ENCODE data around the gene RERG. TPM values are rescaled to one million over a fixed set of nuclear protein-coding genes. Genes with fewer than 3 reads are reported as not detected.

Gene RERG
- total RNA-seq, 1 experiment from 2014 or later: not detected

DNA sequence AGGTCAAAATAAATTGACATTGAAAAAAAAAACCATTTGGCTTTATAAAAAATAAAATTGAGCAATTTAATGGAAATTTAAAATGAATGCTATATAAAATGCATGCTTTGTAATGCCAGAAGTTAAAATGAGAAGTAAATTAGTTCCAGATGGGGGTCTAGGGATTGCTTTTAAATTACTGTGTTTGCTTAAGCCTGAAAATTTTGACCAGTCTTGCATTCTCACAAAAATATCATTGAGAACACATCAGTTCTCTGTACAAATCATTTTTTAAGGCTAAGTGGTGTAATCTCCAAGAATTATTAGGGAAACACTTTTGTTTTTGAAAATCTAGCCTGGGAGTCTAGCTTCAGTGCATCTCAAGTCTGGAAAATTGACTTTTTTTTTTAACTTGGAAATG lies 90.7 kb downstream of the RERG start:
- POLR2A ChIA-PET: no interaction called here
- no peaks in the 10 kb centered on the region for H3K9me3 Mint-ChIP-seq (ENCODE audit: unreplicated experiment)
- CTCF ChIA-PET: no interaction called here
- no peak overlapping the region for H3K4me3 ChIP-seq (ENCODE audit: low read depth, low read length)
- no peak overlapping the region for H3K4me3 Mint-ChIP-seq (ENCODE audit: unreplicated experiment)
- DNase-seq: no peak
- TF ChIP-seq, protein P1, sequence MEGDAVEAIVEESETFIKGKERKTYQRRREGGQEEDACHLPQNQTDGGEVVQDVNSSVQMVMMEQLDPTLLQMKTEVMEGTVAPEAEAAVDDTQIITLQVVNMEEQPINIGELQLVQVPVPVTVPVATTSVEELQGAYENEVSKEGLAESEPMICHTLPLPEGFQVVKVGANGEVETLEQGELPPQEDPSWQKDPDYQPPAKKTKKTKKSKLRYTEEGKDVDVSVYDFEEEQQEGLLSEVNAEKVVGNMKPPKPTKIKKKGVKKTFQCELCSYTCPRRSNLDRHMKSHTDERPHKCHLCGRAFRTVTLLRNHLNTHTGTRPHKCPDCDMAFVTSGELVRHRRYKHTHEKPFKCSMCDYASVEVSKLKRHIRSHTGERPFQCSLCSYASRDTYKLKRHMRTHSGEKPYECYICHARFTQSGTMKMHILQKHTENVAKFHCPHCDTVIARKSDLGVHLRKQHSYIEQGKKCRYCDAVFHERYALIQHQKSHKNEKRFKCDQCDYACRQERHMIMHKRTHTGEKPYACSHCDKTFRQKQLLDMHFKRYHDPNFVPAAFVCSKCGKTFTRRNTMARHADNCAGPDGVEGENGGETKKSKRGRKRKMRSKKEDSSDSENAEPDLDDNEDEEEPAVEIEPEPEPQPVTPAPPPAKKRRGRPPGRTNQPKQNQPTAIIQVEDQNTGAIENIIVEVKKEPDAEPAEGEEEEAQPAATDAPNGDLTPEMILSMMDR (IDR thresholded peaks at IDR 0.05; ENCODE audit: insufficient read depth in 1 of 2, low read depth in 1 of 2, low read length in 1 of 2, severe bottlenecking in 1 of 2, unreplicated experiment in 1 of 2): no peak
- no peaks in the 10 kb centered on the region for H3K27me3 ChIP-seq (replicated peaks; ENCODE audit: control insufficient read depth, insufficient read depth, low read length)
- peaks cover 12% of the 10 kb centered on the region for H3K27me3 Mint-ChIP-seq (ENCODE audit: insufficient read depth, unreplicated experiment)
- no peaks in the 10 kb centered on the region for H3K4me1 Mint-ChIP-seq (ENCODE audit: low read depth, unreplicated experiment)
- no peaks in the 10 kb centered on the region for H3K4me1 ChIP-seq
- H3K9me3 ChIP-seq: no peaks in the 10 kb centered on the region
- H3K36me3 Mint-ChIP-seq (ENCODE audit: insufficient read depth, unreplicated experiment): no peaks in the 10 kb centered on the region
- no peaks in the 10 kb centered on the region for H3K36me3 ChIP-seq (ENCODE audit: control insufficient read depth, insufficient read depth, low read length)
- intact Hi-C loops (cut with micrococcal nuclease; ENCODE audit: unreplicated experiment): no loop called here
- no peak overlapping the region for H3K27ac Mint-ChIP-seq (ENCODE audit: unreplicated experiment)
- BruUV-seq (replicated peaks): no TSS peak

DNA sequence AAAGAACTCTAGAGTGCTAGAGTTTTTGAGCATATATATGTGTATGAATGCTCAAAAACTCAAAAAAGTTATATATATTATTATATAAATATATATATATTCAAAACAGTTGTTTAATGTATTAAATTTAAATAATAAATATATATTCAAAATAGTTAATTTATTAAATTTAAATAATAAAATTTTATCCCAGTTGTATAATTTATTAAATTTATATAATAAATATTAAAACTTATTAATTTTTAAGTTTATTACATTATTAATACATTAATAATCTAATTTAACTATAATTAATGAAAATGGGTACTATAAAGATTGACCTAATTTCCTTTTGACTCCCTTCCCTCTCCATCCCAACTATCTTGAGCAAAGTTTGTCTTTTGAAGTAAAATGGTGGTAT lies 97.8 kb downstream of the RERG start:
- no peaks in the 10 kb centered on the region for H3K9me3 Mint-ChIP-seq (ENCODE audit: unreplicated experiment)
- H3K4me1 Mint-ChIP-seq (ENCODE audit: low read depth, unreplicated experiment): no peaks in the 10 kb centered on the region
- peaks cover 7% of the 10 kb centered on the region for H3K27me3 Mint-ChIP-seq (ENCODE audit: insufficient read depth, unreplicated experiment)
- Histone ChIP-seq H3K4me3 (ENCODE audit: low read depth, low read length) (no peak overlapping the region), H3K27me3 (replicated peaks; ENCODE audit: control insufficient read depth, insufficient read depth, low read length) (no peaks in the 10 kb centered on the region), H3K36me3 (ENCODE audit: control insufficient read depth, insufficient read depth, low read length) (no peaks in the 10 kb centered on the region), H3K9me3 (no peaks in the 10 kb centered on the region), H3K4me1 (no peaks in the 10 kb centered on the region)
- DNase-seq: no peak
- POLR2A ChIA-PET: no interaction called here
- intact Hi-C loops (cut with micrococcal nuclease; ENCODE audit: unreplicated experiment): no loop called here
- CTCF ChIA-PET: no interaction called here
- TF ChIP-seq, protein P1 (IDR thresholded peaks at IDR 0.05; ENCODE audit: insufficient read depth in 1 of 2, low read depth in 1 of 2, low read length in 1 of 2, severe bottlenecking in 1 of 2, unreplicated experiment in 1 of 2): no peak
- no TSS peak for BruUV-seq (replicated peaks)
- H3K36me3 Mint-ChIP-seq (ENCODE audit: insufficient read depth, unreplicated experiment): no peaks in the 10 kb centered on the region
- H3K4me3 Mint-ChIP-seq (ENCODE audit: unreplicated experiment): no peak overlapping the region
- H3K27ac Mint-ChIP-seq (ENCODE audit: unreplicated experiment): no peak overlapping the region

DNA sequence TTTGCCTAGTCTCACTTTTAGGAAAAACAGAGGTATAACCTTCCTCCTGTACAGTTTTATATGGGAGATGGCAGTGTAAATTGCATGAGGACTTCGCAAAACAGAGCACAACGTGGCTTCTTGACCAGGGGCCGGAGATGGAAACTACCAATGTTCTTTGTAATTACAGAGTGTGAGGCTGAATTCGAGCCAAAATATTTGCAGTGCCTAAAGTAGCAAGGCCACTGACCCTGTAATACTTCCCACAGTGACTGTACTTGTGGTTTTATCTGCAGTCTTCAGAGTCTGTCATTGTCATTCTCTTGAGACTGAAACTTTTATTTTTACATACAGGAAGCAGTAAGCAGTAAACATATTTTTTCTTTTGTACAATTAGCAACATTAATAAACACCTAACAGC lies 98.9 kb downstream of the RERG start:
- no peaks in the 10 kb centered on the region for H3K36me3 ChIP-seq (ENCODE audit: control insufficient read depth, insufficient read depth, low read length)
- no peak overlapping the region for H3K4me3 ChIP-seq (ENCODE audit: low read depth, low read length)
- CTCF ChIA-PET: no interaction called here
- Mint-ChIP-seq H3K4me3 (ENCODE audit: unreplicated experiment) (no peak overlapping the region), H3K27ac (ENCODE audit: unreplicated experiment) (no peak overlapping the region), H3K9me3 (ENCODE audit: unreplicated experiment) (no peaks in the 10 kb centered on the region), H3K36me3 (ENCODE audit: insufficient read depth, unreplicated experiment) (no peaks in the 10 kb centered on the region), H3K4me1 (ENCODE audit: low read depth, unreplicated experiment) (no peaks in the 10 kb centered on the region), H3K27me3 (ENCODE audit: insufficient read depth, unreplicated experiment) (peaks cover 4% of the 10 kb centered on the region)
- H3K27me3 ChIP-seq (replicated peaks; ENCODE audit: control insufficient read depth, insufficient read depth, low read length): no peaks in the 10 kb centered on the region
- BruUV-seq (replicated peaks): no TSS peak
- no peak for DNase-seq
- POLR2A ChIA-PET: no interaction called here
- TF ChIP-seq, protein P1 (IDR thresholded peaks at IDR 0.05; ENCODE audit: insufficient read depth in 1 of 2, low read depth in 1 of 2, low read length in 1 of 2, severe bottlenecking in 1 of 2, unreplicated experiment in 1 of 2): no peak
- H3K9me3 ChIP-seq: no peaks in the 10 kb centered on the region
- intact Hi-C loops (cut with micrococcal nuclease; ENCODE audit: unreplicated experiment): no loop called here
- H3K4me1 ChIP-seq: no peaks in the 10 kb centered on the region

All from Caco-2 (cell line).